Astrocyte of the spinal cord (primary cell): ENCODE measurements around the gene HMX3.

ENCODE experiments used
- DNase-seq: peaks from one replicate; pipeline ENCODE4 v3.0.0; 2011; ENCODE audit warnings: low read depth, low spot score
- H3K4me3 ChIP-seq: 2 replicates; pipeline ENCODE4 v1.5.1; 2011; ENCODE audit warnings: low read depth, mild to moderate bottlenecking, low read length, moderate library complexity
- CTCF ChIP-seq: IDR thresholded peaks from 2 replicates; pipeline ENCODE4 v1.5.1; 2012; ENCODE audit warnings: low read depth, mild to moderate bottlenecking, low read length, inconsistent platforms
- in situ Hi-C: cut with HindIII; loops from 2 replicates; pipeline ENCODE4 v1.10.0; 2017; ENCODE audit warnings: low sequenced_read_pairs

The HMX3 gene

GRCh38 chr10:123157210-123157609 is 21.4 kb downstream of the HMX3 start:
- DNase-seq, result no peak
- in situ Hi-C loops, result no loop called here
- H3K4me3 ChIP-seq, result no peak overlapping the region
- TF ChIP-seq CTCF, result no peak

- no peak for TF ChIP-seq CTCF
- H3K4me3 ChIP-seq, result no peak overlapping the region
Observed at GRCh38 chr10:123158682-123159081, 22.9 kb downstream of the HMX3 start.

DNA sequence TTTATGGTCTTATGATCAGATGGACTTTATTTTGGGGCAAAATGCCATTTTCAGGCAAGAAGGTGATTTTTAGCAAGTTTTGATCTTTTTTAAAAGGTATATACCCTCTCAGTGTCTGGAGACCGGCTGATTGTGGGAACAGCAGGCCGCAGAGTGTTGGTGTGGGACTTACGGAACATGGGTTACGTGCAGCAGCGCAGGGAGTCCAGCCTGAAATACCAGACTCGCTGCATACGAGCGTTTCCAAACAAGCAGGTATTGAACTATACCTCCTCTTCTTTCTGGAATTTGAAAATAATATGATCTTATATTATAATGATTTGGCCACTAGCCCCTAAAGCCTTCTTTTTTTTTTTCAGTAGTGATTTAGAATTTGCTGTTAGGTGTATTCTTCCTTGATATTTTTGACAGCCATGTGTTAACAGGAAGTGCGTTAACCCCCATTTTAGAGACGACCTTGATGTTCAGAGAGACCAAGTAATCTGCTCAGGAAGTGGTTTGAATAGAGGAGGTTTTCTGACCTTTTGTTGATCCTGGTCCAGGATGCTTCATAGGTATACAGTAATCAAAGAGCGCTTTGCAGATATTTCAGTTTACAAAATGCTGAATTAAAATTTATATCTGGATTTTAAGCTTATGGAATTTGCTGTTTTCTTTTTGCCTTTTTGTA is 24.7 kb downstream of the HMX3 start:
- no peak for DNase-seq
- in situ Hi-C loops, result no loop called here
- no peak overlapping the region for H3K4me3 ChIP-seq
- no peak for TF ChIP-seq CTCF

More at GRCh38 chr10:123158682-123159081, 22.9 kb downstream of the HMX3 start:
- in situ Hi-C loops, result no loop called here
- no peak for DNase-seq

- H3K4me3 ChIP-seq, result no peak overlapping the region
- TF ChIP-seq CTCF, result no peak
- in situ Hi-C loops, result no loop called here
- no peak for DNase-seq
Observed at GRCh38 chr10:123164319-123164718, 28.5 kb downstream of the HMX3 start.

GRCh38 chr10:123165445-123166072 is 29.8 kb downstream of the HMX3 start:
- DNase-seq, result no peak
- in situ Hi-C loops, result no loop called here
- no peak overlapping the region for H3K4me3 ChIP-seq
- TF ChIP-seq CTCF, result peak; percentile 7

- no peak for TF ChIP-seq CTCF
- no peak overlapping the region for H3K4me3 ChIP-seq
- DNase-seq, result no peak
- in situ Hi-C loops, result no loop called here
Observed at GRCh38 chr10:123166618-123167017, 30.8 kb downstream of the HMX3 start.
